ENCODE data around the gene ARHGDIA.

GRCh38 chr17:81834831-81835267 lies 36.3 kb downstream of the ARHGDIA start, which contains the start of gene PPP1R27:
- TF ChIP-seq CTCF (IDR thresholded peaks at IDR 0.05; ENCODE audit: low read depth, low read length) (no peak), MAX (IDR thresholded peaks at IDR 0.05; ENCODE audit: low read depth, low read length) (no peak)

Measured in NB4 (cell line).